ENCODE measurements around the gene HTR1D. TPM values are rescaled to one million over a fixed set of nuclear protein-coding genes. Genes with fewer than 3 reads are reported as not detected.

Gene HTR1D
- total RNA-seq, 1 experiment from 2014 or later: 15.0 TPM

- POLR2A ChIA-PET (ENCODE audit: unreplicated experiment): interaction anchor here (0.6 to 0.7 kb wide), 4 partner anchors 32 to 736 kb away, joined by 3 to 23 read pairs (median 8); partner anchors contain the start of gene LUZP1
These were observed 406 bp downstream of the HTR1D start for GRCh38 chr1:23216771-23217420.

DNA sequence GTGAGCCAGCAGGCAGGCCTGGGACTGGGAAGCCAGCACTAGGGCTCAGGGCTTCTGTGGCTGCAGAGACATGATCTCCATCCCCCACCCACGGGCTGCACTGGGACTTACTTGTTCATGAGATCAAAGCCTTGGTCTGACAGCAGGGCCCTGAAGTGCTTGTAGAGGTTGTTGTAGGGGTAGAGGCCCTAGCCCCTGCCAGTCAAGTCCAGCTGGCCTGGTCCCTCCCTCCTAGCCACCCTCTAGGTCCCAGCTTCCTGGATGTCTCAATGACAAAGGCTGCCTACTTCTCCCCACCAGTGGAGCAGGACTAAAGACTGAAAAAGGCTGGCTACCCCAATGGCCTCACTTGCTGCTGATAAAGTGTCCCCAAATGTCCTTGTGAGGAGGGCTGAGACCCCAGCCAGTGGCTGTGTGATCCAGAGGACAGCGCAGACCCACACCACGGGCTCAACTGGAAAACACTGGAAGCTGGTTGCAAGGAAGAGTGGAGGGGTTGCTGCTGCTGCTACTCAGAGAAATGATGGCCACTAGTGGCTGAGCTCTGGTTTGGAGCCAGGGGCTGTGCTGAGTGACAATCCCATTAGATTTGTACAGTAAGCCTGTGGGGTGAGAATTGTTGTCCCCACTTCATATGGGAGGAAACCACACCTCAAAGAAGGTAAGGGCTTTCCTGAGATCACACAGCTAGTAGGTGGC, 1.4 kb downstream of the HTR1D start:
- Histone ChIP-seq H3F3A (ENCODE audit: insufficient read depth, low read depth) (peaks cover 4% of the 10 kb centered on the region; the same call in 1 of the 2 replicates), H3K9me3 (ENCODE audit: insufficient read depth, low read depth) (no peaks in the 10 kb centered on the region), H3K79me2 (ENCODE audit: low read depth) (0 out of 2 replicates have a peak, but pooled peaks cover 9% of the 10 kb centered on the region), H3K36me3 (ENCODE audit: low read depth) (no peaks in the 10 kb centered on the region), H3K9me2 (ENCODE audit: insufficient read depth) (no peaks in the 10 kb centered on the region), H3K27ac (no peak overlapping the region), H3K4me1 (replicated peaks; ENCODE audit: insufficient read depth) (peaks cover 22% of the 10 kb centered on the region), H4K20me1 (ENCODE audit: insufficient read depth) (no peaks in the 10 kb centered on the region), H3K4me2 (peak overlapping the region; percentile 90), H3K4me3 (peak overlapping the region; percentile 66; the same call in 1 of the 2 replicates), H2AFZ (0 out of 2 replicates have a peak overlapping the region, but pooled peaks have one; percentile 74), H3K27me3 (ENCODE audit: insufficient read depth, low read depth) (no peaks in the 10 kb centered on the region)
- peak in 1 of 2 experiments; percentile 30 for DNase-seq
- CTCF ChIA-PET: interaction anchor here (0.5 kb wide), 1 partner anchor 205 kb away, joined by 3 read pairs; no protein-coding TSS in a partner anchor
- TF ChIP-seq EZH2 (IDR thresholded peaks at IDR 0.05; ENCODE audit: low read depth): no peak
- TF ChIP-seq, protein P1, sequence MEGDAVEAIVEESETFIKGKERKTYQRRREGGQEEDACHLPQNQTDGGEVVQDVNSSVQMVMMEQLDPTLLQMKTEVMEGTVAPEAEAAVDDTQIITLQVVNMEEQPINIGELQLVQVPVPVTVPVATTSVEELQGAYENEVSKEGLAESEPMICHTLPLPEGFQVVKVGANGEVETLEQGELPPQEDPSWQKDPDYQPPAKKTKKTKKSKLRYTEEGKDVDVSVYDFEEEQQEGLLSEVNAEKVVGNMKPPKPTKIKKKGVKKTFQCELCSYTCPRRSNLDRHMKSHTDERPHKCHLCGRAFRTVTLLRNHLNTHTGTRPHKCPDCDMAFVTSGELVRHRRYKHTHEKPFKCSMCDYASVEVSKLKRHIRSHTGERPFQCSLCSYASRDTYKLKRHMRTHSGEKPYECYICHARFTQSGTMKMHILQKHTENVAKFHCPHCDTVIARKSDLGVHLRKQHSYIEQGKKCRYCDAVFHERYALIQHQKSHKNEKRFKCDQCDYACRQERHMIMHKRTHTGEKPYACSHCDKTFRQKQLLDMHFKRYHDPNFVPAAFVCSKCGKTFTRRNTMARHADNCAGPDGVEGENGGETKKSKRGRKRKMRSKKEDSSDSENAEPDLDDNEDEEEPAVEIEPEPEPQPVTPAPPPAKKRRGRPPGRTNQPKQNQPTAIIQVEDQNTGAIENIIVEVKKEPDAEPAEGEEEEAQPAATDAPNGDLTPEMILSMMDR (conservative IDR thresholded peaks at IDR 0.05): no peak
- intact Hi-C loops (cut with micrococcal nuclease; ENCODE audit: unreplicated experiment): loop anchor here (2.0 kb wide), 1 partner anchor 27 kb away; no protein-coding TSS in a partner anchor
- POLR2A ChIA-PET (ENCODE audit: unreplicated experiment): interaction anchor here (0.6 to 0.7 kb wide), 3 partner anchors 31 to 236 kb away, joined by 3 to 23 read pairs (median 7); partner anchors contain the start of gene LUZP1
- BruUV-seq (replicated peaks): no TSS peak

More at GRCh38 chr1:23216771-23217420, 406 bp downstream of the HTR1D start:
- Histone ChIP-seq H4K20me1 (ENCODE audit: insufficient read depth) (no peaks in the 10 kb centered on the region), H3K27ac (no peak overlapping the region), H3K9me2 (ENCODE audit: insufficient read depth) (no peaks in the 10 kb centered on the region), H3K27me3 (ENCODE audit: insufficient read depth, low read depth) (no peaks in the 10 kb centered on the region), H3K9me3 (ENCODE audit: insufficient read depth, low read depth) (no peaks in the 10 kb centered on the region), H3K4me3 (peak overlapping the region; percentile 66), H3F3A (ENCODE audit: insufficient read depth, low read depth) (no peaks in the 10 kb centered on the region; the same call in 1 of the 2 replicates), H2AFZ (peak overlapping the region; percentile 74; the same call in 1 of the 2 replicates), H3K79me2 (ENCODE audit: low read depth) (0 out of 2 replicates have a peak, but pooled peaks cover 9% of the 10 kb centered on the region), H3K36me3 (ENCODE audit: low read depth) (no peaks in the 10 kb centered on the region), H3K4me2 (peak overlapping the region; percentile 90), H3K4me1 (replicated peaks; ENCODE audit: insufficient read depth) (peaks cover 22% of the 10 kb centered on the region; the same call in 1 of the 2 replicates)
- BruUV-seq (replicated peaks): no TSS peak
- intact Hi-C loops (cut with micrococcal nuclease; ENCODE audit: unreplicated experiment): loop anchor here (2.0 kb wide), 1 partner anchor 28 kb away; no protein-coding TSS in a partner anchor
- TF ChIP-seq, protein P1 (conservative IDR thresholded peaks at IDR 0.05): peak; percentile 79
- TF ChIP-seq EZH2 (IDR thresholded peaks at IDR 0.05; ENCODE audit: low read depth): no peak
- CTCF ChIA-PET: interaction anchor here (0.5 to 0.7 kb wide), 4 partner anchors 119 to 279 kb away, joined by 3 to 11 read pairs (median 6); no protein-coding TSS in a partner anchor
- DNase-seq: peak in 1 of 2 experiments; percentile 50

- Histone ChIP-seq H3K4me3 (no peak overlapping the region), H3K9me2 (ENCODE audit: insufficient read depth) (no peaks in the 10 kb centered on the region), H2AFZ (no peak overlapping the region), H3K4me1 (replicated peaks; ENCODE audit: insufficient read depth) (peaks cover 22% of the 10 kb centered on the region), H3K79me2 (ENCODE audit: low read depth) (0 out of 2 replicates have a peak, but pooled peaks cover 9% of the 10 kb centered on the region), H3K4me2 (peak overlapping the region; percentile 90; the same call in 1 of the 2 replicates), H4K20me1 (ENCODE audit: insufficient read depth) (no peaks in the 10 kb centered on the region), H3K9me3 (ENCODE audit: insufficient read depth, low read depth) (no peaks in the 10 kb centered on the region), H3F3A (ENCODE audit: insufficient read depth, low read depth) (peaks cover 9% of the 10 kb centered on the region; the same call in 1 of the 2 replicates), H3K36me3 (ENCODE audit: low read depth) (no peaks in the 10 kb centered on the region), H3K27me3 (ENCODE audit: insufficient read depth, low read depth) (no peaks in the 10 kb centered on the region), H3K27ac (no peak overlapping the region)
- BruUV-seq (replicated peaks): no TSS peak
- POLR2A ChIA-PET (ENCODE audit: unreplicated experiment): no interaction called here
- intact Hi-C loops (cut with micrococcal nuclease; ENCODE audit: unreplicated experiment): no loop called here
- TF ChIP-seq EZH2 (IDR thresholded peaks at IDR 0.05; ENCODE audit: low read depth): no peak
- TF ChIP-seq, protein P1 (conservative IDR thresholded peaks at IDR 0.05): no peak
- DNase-seq: no peak
- CTCF ChIA-PET: no interaction called here
These were observed 2.0 kb downstream of the HTR1D start for GRCh38 chr1:23215291-23215690.

Data from PC-9 (cell line).